Left lobe of liver (tissue), 2 donors: ENCODE results near the gene SERTAD4. TPM values are rescaled to one million over a fixed set of nuclear protein-coding genes. Genes with fewer than 3 reads are reported as not detected.
"Not testable (repeated sequence)": the region's sequence is repeated elsewhere in the genome, so short reads cannot be mapped to it uniquely, and the experiment has no call there.

ENCODE experiments used
- ATAC-seq: fragments of 200-7000 bp; cut with Tn5 transposase; one replicate; pipeline ENCODE4 v1.9.1; 2020; ENCODE audit warnings: mild to moderate bottlenecking, moderate library complexity
- DNase-seq: peaks from one replicate; pipeline ENCODE4 v3.0.0-alpha.2; 2020; ENCODE audit warnings: low spot score
- total RNA-seq: library from RNA; stranded (reverse); gene quantifications from one replicate; pipeline ENCODE4 v1.2.1, GENCODE V29; 2021
- donor health status: DM: no; HTN: no; CAD: no; lungs with moderate emphysema.
- donor health status: DM: no; HTN: yes; CAD: no.

SERTAD4 gene
- total RNA-seq = not detected

GRCh38 chr1:210232511-210233215 lies at the start of gene SERTAD4:
TSS of gene SERTAD4 (plus strand) at chr1:210232796. CDS start at chr1:210237961, 5,165 bp downstream.
- ATAC-seq (peak; percentile 46), DNase-seq (no peak)

DNA sequence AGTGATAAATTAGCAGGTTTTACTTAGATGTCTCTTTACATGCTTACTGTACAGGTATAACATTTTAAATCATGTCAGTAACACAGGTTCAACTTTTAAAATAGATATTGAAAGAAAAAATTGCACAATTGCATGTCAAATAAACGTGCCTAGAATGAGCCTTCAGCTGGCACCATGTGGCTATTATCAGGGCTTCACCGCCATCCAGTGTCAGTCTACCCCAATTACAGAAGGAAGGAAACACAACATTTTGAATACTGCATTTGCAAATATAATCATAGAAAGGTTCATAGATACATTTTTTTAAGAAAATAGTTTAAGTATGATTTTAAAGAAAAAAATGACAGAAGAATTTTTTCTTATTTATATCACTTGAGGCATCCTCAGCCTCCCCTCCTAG lies 47.5 kb upstream of the SERTAD4 start:
- DNase-seq = no peak
- no peak for ATAC-seq

DNA sequence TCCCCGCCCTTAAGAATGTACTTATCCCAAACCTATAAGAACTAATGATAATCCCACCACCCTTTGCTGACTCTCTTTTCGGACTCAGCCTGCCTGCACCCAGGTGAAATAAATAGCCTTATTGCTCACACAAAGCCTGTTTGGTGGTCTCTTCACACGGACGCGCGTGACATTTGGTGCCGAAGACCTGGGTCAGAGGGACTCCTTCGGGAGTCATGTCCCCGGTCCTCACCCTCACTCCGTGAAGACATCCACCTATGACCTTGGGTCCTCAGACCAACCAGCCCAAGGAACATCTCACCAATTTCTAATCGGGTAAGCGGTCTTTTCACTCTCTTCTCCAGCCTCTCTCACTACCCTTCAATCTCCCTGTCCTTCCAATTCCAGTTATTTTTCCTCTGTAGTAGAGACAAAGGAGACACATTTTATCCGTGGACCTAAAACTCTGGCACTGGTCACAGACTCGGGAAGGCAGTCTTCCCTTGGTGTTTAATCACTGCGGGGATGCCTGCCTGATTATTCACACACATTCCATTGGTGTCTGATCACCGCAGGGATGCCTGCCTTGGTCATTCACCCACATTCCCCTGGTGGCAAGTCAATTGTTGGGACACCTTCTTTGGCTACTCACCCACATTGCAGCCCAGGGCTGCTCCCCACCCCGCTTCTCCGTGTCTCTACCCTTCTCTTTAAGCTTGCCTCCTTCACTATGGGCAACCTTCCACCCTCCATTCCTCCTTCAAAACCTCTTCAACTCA lies 44.6 kb upstream of the SERTAD4 start:
- not testable (repeated sequence) for DNase-seq, ATAC-seq

DNA sequence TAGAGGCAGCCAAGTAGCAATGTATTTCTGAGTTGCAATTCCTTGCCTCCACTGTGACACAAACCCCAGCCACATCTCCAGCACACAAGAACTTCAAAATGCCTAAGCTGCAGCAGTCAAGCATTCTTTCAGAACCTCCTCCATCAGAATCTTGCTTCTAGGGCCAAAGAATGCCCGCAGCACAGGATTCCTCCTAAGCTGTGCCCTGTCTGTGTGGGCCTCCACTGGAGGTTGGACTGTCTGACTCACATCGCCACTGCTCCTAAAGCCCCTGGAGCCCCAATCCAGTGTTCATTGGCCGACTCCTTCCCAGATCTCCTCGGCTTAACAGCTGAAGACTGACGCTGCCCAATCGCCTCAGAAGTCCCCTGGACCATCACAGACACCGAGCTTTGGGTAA lies 43.2 kb upstream of the SERTAD4 start:
- no peak for DNase-seq
- no peak for ATAC-seq

GRCh38 chr1:210195635-210196160 lies 36.9 kb upstream of the SERTAD4 start:
- ATAC-seq = no peak
- DNase-seq = no peak

- ATAC-seq, DNase-seq: not testable (repeated sequence)
These were observed 36.3 kb upstream of the SERTAD4 start for GRCh38 chr1:210196266-210196665.

GRCh38 chr1:210198840-210199239 lies 33.8 kb upstream of the SERTAD4 start:
- no peak for DNase-seq
- ATAC-seq = no peak

- no peak for ATAC-seq
These were observed 32.4 kb upstream of the SERTAD4 start for GRCh38 chr1:210200124-210200736.

GRCh38 chr1:210201681-210202080 lies 30.9 kb upstream of the SERTAD4 start:
- ATAC-seq = no peak
- DNase-seq = no peak

More at GRCh38 chr1:210200124-210200736, 32.4 kb upstream of the SERTAD4 start:
- no peak for DNase-seq

GRCh38 chr1:210207597-210208450 lies 24.8 kb upstream of the SERTAD4 start:
- ATAC-seq = no peak
- DNase-seq = no peak

DNA sequence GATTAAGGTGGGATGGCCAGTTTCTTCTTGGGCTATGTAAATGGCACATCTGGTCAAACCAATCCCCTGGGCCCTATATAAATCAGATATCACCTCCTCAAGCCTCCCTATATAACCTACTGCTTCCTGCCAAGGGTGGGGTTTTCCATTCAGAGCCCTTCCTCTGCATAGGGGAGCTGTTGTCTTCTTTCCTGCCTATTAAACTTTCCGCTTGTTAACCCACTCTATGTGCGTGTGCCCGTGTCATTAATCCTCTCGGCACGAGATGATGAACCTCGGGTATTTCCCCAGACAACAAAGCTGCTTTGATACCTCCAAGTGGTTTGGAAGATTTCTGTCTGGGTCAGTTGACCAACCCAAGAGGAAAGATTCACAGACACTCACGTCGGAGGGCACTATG lies 19.3 kb upstream of the SERTAD4 start:
- ATAC-seq = no peak
- DNase-seq = no peak

- DNase-seq = no peak
- no peak for ATAC-seq
These were observed 17.8 kb upstream of the SERTAD4 start for GRCh38 chr1:210214573-210215409.

DNA sequence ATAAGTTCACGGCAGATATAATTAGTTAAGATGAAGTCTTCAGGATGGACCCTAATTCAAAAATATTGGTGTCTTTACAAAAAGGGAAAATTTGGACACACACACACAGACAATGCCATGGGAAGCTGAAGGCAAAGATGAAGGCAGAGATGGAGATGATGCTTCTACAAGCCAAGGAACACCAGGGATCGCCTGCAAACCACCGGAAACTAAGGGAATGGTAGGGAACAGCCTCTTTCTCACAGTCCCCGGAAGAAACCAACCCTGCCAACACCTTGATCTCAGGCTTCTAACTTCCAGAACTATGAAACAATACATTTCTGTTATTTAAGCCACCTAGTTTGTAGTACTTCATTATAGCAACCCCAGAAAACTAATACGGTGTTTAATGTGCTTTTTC lies 15.1 kb upstream of the SERTAD4 start:
- ATAC-seq = no peak

DNA sequence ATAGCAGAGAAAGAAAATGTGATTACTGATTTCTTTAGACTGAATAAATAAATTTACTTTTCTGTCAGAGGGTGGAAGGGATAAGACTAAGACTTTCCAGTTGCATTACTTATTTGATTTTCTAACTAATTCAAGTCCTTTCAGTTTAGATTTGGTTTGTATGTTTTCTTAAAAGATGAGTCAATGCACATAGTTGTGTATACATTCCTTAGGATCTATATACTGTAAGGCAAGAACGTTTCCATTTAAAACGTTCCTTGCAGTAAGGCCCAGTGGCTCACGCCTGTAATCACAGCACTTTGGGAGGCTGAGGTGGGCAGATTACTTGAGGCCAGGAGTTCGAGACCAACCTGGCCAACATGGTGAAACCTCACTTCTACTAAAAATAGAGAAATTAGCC lies 14.5 kb upstream of the SERTAD4 start:
- ATAC-seq (no peak), DNase-seq (no peak)

More for the DNA sequence above, 15.1 kb upstream of the SERTAD4 start:
- no peak for DNase-seq

GRCh38 chr1:210222340-210223006 lies 10.1 kb upstream of the SERTAD4 start:
- DNase-seq (no peak), ATAC-seq (no peak)

GRCh38 chr1:210223226-210223904 lies 9.2 kb upstream of the SERTAD4 start:
- DNase-seq (no peak), ATAC-seq (no peak)

DNA sequence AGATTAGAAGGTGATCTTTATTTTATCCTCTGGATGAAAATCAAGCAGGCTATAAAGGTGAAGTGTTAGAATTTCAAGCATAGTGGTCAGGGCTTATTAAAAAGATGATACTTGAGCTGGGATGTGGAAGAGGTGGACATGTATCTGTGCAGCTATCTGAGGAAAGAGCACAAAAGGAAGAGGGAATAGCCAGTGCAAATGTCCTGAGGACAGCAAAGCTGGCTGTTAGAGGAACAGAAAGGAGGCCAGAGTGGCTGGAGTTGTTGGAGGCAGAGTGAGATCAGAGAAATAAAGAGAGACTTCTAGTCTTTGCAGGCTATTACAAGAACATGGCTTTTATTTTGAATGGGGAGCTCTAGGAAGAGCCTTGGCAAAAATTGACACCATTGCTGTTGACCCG lies 4.4 kb upstream of the SERTAD4 start:
- no peak for DNase-seq
- ATAC-seq = no peak

DNA sequence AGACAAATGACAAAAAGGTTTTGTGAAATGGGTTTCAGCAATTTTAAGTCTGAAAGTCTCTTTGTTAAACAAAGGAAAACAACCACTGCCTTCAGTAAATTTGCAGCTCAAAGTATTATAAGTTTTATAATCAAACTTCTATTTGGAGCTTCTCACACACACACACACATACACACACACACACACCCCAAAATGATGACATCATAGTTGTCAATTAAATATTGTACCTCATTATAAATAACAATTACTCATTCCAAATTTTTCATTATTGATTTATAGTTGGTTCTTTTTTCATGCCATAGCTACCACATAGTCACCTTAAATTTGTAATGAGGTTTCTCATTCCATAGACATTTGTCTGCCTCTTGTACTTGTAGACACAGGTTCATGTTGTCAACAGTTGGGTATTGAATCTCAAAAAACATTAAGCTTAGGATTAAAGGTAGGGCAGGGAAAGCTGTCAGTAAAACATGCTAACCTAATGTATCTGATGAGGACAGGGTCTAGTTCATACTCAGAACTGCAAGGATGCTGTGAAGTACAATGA lies 2.4 kb upstream of the SERTAD4 start:
- no peak for DNase-seq
- no peak for ATAC-seq
